Gastrocnemius medialis (tissue), 4 donors: ENCODE measurements around the gene SULT1A4. TPM values are rescaled to one million over a fixed set of nuclear protein-coding genes. Genes with fewer than 3 reads are reported as not detected.
"Not testable (repeated sequence)": the region's sequence is repeated elsewhere in the genome, so short reads cannot be mapped to it uniquely, and the experiment has no call there.

Experiments
- ATAC-seq, 2 donors: fragments of 150-250 bp; one replicate each; pipeline ENCODE4 v1.9.1; 2016
- DNase-seq, 2 donors: peaks; one replicate each; pipeline ENCODE4 v3.0.0-alpha.2; 2019
- H3K27ac ChIP-seq, 4 donors: fragments of 200-600 bp; sonication (generic); 1 replicate in 1 of 4; 2 replicates in 3 of 4; pipeline ENCODE4 v1.5.1; 2016 to 2018; ENCODE audit warnings: mild to moderate bottlenecking in 2 of 4, moderate library complexity in 1 of 4
- H3K27me3 ChIP-seq, 3 donors: fragments of 200-600 bp; sonication (generic) in 2 of 3; 1 replicate in 1 of 3; 2 replicates in 2 of 3; pipeline versions ENCODE4 v1.5.1 to v1.6.0; 2016 to 2019; ENCODE audit warnings: mild to moderate bottlenecking in 1 of 3, moderate library complexity in 1 of 3
- H3K36me3 ChIP-seq, 2 donors: fragments of 200-600 bp; sonication (generic) in 1 of 2; one replicate each; pipeline ENCODE4 v1.5.1; 2017 to 2018
- H3K4me1 ChIP-seq, 2 donors: fragments of 200-600 bp; sonication (generic) in 1 of 2; one replicate each; pipeline ENCODE4 v1.5.1; 2016 to 2017; ENCODE audit warnings: mild to moderate bottlenecking in 2 of 2
- H3K4me3 ChIP-seq, 4 donors: fragments of 200-600 bp; sonication (generic) in 3 of 4; 1 replicate in 1 of 4; 2 replicates in 3 of 4; pipeline ENCODE4 v1.5.1; 2016 to 2019; ENCODE audit warnings: mild to moderate bottlenecking in 2 of 4
- H3K9me3 ChIP-seq, 3 donors: fragments of 200-600 bp; sonication (generic) in 2 of 3; 1 replicate in 1 of 3; 2 replicates in 2 of 3; pipeline ENCODE4 v1.5.1; 2016 to 2019
- in situ Hi-C, 4 donors: fragments of 200-750 bp; cut with MboI; loops; one replicate each; pipeline versions ENCODE4 v1.15.0 to v1.8.0; 2017; ENCODE audit warnings: low sequenced_read_pairs in 4 of 4
- intact Hi-C: fragments of 100-400 bp; cut with DNase I; formaldehyde crosslinking; loops from one replicate; pipeline ENCODE4 v1.15.1; 2023; ENCODE audit warnings: low total_unique reads
- total RNA-seq, 4 donors: library from RNA; depleted of rRNA; stranded (reverse); fragments of >200 nt; gene quantifications; one replicate each; pipeline versions ENCODE4 v1.1.0 to v1.2.3, GENCODE V29; 2016

Gene SULT1A4
- 1 to 10 TPM; 2.9 to 9.7 (median 7.5) TPM for total RNA-seq

DNA sequence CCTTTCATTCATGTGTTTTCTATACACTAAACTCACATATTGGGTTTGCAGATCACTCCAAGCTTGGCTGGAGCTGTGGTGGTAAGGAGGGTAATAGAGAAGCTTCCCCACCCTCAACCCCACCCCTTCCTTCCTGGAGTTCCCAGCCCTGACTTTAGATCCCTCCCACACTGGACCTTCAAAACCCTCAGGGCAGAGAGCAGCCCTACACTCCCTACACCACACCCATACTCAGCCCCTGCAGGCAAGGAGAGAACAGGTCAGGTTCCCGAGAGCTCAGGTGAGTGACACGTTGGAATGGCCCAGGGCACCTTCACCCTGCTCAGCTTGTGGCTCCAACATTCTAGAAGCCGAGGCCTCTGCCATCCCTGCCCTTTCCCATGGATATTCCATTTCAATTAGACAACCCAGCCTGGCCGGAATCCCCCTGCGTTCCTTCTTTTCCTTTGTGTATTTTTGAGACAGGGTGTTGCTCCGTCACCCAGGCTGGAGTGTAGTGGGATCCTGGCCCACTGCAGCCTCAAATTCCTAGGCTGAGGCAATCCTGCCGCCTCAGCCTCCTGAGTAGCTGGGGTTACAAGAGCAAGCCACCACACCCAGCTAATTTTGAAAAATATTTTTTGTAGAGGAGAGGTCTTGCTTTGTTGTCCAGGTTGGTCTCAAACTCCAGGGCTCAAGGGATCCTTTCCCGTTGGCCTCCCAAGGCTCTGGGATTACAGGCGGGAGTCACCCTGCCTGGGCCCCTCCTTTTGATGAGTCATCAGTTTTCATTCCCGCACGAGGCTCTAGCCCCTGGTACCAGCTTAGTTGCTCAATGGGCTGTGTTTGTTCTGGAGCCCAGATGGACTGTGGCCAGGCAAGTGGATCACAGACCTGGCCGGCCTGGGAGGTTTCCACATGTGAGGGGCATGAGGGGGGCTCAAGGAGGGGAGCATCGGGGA is at the start of gene SULT1A4:
Gene SULT1A4 (plus strand): TSS at position 208 of the 941 bp plus-strand sequence. CDS start 1,473 bp downstream, outside the sequence.
- H3K27me3 ChIP-seq, H3K36me3 ChIP-seq, H3K4me1 ChIP-seq, H3K4me3 ChIP-seq, DNase-seq, in situ Hi-C loops, H3K27ac ChIP-seq, H3K9me3 ChIP-seq, intact Hi-C loops: not testable (repeated sequence)
- peak; percentile 66 to 75 for ATAC-seq

DNA sequence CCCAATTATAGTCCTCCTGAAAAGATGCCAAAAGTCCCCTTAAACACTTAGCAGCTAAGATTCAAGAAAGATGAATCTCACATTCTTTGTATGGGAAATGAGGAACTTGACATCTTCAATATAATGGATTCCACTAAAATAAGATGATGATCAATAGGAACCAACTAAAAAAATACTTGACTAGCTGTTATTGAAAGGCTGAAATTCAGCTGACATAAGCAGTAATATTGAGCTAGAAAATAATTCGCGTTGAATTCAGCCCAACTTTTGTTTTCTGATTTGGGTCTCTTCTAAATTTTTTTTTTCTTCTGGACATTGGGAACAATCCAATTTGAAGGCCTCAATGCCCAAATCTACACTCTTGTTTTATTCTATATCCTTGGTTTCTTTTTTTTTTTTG is 36.1 kb upstream of the SULT1A4 start:
- DNase-seq, intact Hi-C loops, H3K27me3 ChIP-seq, H3K4me3 ChIP-seq, H3K36me3 ChIP-seq, H3K4me1 ChIP-seq, H3K9me3 ChIP-seq, H3K27ac ChIP-seq, ATAC-seq, in situ Hi-C loops: not testable (repeated sequence)

DNA sequence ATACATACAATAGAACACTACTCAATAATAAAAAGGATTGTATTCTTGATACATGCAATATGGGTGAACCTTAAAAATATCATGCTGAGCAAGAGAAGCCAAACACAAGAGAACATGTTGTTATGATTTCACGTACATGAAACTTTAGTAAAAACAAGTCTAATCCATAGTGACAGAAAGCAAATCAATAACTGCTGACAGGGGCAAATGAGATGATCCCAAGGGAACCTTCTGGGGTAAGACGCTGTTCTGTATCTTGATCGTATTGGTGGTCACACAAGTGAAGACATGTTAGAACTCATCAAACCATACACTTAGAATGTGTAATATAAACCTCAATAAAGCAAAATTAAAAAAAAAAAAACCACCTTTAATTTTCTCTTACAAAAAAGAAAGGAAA is 34.3 kb upstream of the SULT1A4 start:
- H3K27me3 ChIP-seq, H3K4me1 ChIP-seq, H3K27ac ChIP-seq, in situ Hi-C loops, H3K36me3 ChIP-seq, intact Hi-C loops, H3K9me3 ChIP-seq, DNase-seq, ATAC-seq, H3K4me3 ChIP-seq: not testable (repeated sequence)

DNA sequence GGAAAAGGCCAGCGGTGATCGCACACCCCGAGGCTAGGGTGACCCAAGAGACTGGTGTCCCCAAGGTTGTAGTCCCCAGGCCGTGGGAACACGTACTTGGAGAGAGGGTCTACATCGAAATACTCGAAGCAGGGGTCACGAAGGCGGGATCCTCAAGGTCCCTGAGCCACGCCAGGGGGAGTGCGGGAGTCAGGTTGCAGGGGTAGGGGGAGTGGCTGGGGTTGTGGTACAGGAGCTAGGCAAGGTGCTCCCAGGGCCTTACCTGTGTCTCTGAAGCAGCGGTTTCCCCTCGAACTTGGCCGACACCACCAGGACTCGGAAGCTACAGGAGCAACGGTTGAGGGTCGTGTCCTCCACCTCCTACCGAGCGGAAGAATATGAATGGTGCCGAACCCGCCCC is 6.0 kb upstream of the SULT1A4 start:
- ATAC-seq: peak; percentile 10 to 14
- in situ Hi-C loops, H3K4me3 ChIP-seq, H3K4me1 ChIP-seq, H3K9me3 ChIP-seq, H3K27me3 ChIP-seq, intact Hi-C loops, H3K36me3 ChIP-seq, H3K27ac ChIP-seq, DNase-seq: not testable (repeated sequence)

DNA sequence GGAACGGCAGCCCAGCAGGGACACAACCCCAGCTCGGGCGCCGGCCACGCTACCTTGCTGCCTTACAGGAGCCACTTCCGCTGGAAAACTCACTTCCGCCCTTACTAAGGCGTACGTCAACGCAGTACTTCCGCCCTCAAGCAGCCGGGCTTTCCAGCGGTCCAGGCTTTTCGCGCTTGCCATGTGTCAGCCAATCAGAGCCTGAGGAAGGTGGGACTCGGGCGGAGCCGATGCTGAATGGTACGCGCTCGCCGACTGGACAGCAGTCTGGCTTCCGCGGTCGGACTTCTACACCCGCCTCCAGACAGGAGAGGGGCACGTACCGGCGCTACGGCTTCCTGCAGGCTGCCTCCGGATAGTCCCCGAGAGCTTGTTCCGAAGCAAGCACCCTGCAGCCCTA is 5.4 kb upstream of the SULT1A4 start, which contains the start of the genes BOLA2 and SLX1B:
Gene BOLA2 (minus strand): TSS at position 83 of the 400 bp plus-strand sequence. CDS start 98 bp downstream, outside the sequence.
Gene SLX1B (plus strand): TSS at position 265 of the 400 bp plus-strand sequence.
- H3K27ac ChIP-seq, intact Hi-C loops, in situ Hi-C loops, DNase-seq, H3K4me1 ChIP-seq, H3K36me3 ChIP-seq, H3K9me3 ChIP-seq, H3K4me3 ChIP-seq, H3K27me3 ChIP-seq: not testable (repeated sequence)
- ATAC-seq: peak; percentile 98 to 99

DNA sequence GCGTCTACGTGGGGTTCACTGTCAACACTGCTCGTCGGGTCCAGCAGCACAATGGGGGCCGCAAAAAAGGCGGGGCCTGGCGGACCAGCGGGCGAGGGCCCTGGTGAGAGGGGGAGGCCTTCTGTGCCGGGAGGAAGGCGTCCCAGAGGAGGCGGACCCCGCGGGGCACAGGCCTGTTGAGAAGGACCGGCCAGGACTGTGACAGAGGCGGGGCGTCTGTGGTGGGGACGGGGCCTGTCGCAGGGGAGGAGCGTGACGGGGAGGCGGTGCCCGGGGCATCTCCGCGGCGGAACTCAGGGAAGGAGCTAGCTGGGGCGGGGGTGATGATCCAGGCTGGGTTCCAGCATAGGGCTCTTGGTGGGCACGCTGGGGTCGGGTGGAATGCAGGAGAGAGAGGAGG is 4.9 kb upstream of the SULT1A4 start:
- intact Hi-C loops, H3K4me3 ChIP-seq, H3K36me3 ChIP-seq, H3K27me3 ChIP-seq, DNase-seq, in situ Hi-C loops, H3K9me3 ChIP-seq, H3K4me1 ChIP-seq, H3K27ac ChIP-seq: not testable (repeated sequence)
- peak; percentile 40 to 49 for ATAC-seq

DNA sequence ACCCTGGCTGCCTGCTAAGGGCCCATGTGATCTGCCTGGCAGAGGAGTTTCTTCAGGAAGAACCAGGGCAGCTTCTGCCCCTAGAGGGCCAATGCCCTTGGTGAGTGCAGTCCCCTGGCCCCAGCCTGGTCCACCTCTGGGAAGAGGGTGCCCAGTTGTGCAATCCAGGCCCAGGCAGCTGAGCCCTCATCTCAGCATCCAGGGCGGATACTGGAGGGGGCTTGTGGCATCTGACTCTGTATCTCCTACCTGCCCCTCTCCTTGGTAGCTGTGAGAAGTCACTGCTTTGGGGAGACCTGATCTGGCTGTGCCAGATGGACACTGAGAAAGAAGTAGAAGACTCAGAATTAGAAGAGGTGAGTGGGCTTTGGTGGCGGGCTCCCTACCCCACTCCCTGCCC is 2.1 kb upstream of the SULT1A4 start:
- H3K4me3 ChIP-seq, intact Hi-C loops, in situ Hi-C loops, H3K27ac ChIP-seq, H3K27me3 ChIP-seq, H3K9me3 ChIP-seq, ATAC-seq, H3K36me3 ChIP-seq, DNase-seq, H3K4me1 ChIP-seq: not testable (repeated sequence)

DNA sequence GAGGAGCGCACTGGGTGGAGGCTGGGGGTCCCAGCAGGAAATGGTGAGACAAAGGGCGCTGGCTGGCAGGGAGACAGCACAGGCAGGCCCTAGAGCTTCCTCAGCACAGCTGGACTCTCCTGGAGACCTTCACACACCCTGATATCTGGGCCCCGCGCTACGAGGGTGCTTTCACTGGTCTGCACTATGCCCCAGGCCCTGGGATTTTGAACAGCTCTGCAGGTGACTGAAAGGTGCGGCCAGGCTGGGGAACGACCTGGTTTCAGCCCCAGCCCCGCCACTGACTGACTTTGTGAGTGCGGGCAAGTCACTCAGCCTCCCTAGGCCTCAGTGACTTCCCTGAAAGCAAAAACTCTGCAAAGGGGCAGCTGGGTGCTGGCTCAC is 926 bp downstream of the SULT1A4 start:
- H3K4me3 ChIP-seq, intact Hi-C loops, H3K9me3 ChIP-seq, DNase-seq, ATAC-seq, H3K4me1 ChIP-seq, H3K36me3 ChIP-seq, in situ Hi-C loops, H3K27ac ChIP-seq, H3K27me3 ChIP-seq: not testable (repeated sequence)

DNA sequence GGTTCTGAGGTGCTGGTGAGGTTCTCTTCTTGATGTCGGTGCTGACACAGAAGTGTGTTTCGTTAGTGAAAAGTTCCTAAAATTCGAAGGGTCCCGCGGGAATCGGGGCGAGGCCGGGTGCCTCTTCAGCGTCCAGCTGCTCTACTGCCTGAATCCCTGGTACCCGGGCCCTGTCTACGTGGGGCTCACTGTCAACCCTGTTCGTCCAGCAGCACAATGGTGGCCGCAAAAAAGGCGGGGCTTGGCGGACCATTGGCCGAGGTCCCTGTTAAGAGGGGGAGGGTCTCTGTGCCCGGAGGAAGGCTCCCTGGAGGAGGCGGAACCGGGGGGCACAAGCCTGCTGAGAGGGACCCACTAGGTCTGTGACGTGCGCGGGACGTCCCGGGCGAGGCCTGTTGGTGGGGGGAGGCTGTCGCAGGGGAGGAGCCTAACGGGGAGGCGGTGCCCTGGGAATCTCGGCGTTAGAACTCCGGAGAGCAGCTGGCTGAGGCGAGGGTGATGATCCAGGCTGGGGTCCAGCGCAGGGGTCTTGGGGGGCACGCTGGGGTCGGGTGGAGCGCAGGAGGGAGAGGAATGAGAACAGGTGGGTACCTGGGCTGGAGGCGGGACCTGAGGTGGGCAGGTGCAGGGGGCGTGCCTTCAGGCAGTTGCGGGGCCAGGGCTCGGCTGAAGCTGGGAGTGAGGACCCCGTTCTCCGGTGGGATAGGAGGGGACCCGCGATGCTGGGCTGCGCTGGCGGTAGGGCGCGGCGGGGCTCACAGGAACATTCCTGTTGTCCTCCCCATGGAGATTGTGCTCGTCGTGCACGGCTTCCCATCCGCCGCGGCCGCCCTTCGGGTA is 6.5 kb downstream of the SULT1A4 start:
- H3K27me3 ChIP-seq, in situ Hi-C loops, H3K36me3 ChIP-seq, DNase-seq, H3K27ac ChIP-seq, H3K4me3 ChIP-seq, H3K4me1 ChIP-seq, H3K9me3 ChIP-seq, intact Hi-C loops: not testable (repeated sequence)
- peak in 1 of 2 donors; percentile 23 for ATAC-seq

DNA sequence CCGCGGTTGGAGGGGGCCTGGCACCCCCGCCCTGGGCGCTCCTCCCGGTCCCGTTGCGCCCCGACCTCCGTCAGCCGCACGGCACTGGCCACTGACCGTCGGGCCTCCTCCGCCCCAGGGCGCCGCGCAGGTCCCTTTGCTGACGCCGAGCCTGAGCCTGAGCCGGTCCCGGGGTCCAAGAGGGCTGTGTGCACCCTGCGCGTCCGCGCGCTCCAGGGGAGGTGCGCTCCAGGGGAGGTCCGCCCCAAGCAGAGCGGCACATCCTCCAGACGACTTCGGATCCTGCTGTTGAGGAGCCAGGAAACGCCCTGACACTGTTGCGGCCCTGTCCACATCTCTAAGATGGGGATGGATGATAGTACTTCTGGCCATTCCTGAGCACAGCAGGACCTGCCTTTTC is 7.2 kb downstream of the SULT1A4 start:
- intact Hi-C loops, H3K27me3 ChIP-seq, H3K36me3 ChIP-seq, H3K27ac ChIP-seq, H3K9me3 ChIP-seq, in situ Hi-C loops, ATAC-seq, H3K4me1 ChIP-seq, DNase-seq, H3K4me3 ChIP-seq: not testable (repeated sequence)

DNA sequence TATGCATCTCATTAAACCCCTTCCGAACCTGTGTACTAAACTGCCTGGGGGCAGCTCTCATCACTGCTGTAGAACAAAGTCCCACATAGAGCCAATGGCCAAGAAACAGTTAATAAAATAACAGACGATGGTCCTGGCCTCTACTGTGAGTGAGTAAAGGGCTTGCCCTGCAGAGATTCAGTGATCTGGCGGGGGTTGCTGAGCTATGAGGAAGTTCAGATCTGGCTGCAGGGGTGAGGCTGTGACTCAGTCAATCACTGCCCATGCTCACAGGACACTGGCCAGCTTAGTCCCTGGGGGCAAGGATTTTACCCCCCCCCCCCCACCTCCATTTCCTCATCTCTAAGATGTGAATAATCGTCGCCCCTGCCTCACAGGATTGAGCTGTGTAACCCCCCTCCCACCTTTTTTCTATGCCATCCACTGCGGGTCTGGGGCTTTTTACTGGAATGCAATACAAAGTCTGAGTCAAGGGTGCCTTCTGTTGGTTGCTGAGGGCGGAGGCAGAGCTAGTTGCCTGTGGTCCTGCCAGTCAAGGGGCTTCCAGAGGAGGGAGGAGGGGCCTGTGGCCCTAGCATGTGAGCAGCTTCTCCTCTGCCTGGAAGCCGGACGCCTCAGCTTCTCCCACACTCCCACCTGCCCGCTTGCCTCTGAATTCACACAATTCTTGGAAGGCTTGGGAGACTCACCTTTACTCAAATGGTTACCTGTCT is 8.1 kb downstream of the SULT1A4 start:
- in situ Hi-C loops, ATAC-seq: not testable (repeated sequence)

More for the DNA sequence above, 8.1 kb downstream of the SULT1A4 start:
- H3K27ac ChIP-seq, DNase-seq, H3K4me3 ChIP-seq, H3K4me1 ChIP-seq, H3K9me3 ChIP-seq, intact Hi-C loops, H3K36me3 ChIP-seq, H3K27me3 ChIP-seq: not testable (repeated sequence)
